ENCODE measurements around the gene C12orf54.

- TF ChIP-seq CTCF (IDR thresholded peaks at IDR 0.05) (no peak), ARID4B (CRISPR knock-in tag; IDR thresholded peaks at IDR 0.05; ENCODE audit: borderline replicate concordance) (no peak), CREB1 (CRISPR knock-in tag; IDR thresholded peaks at IDR 0.05) (no peak), USF2 (CRISPR knock-in tag; IDR thresholded peaks at IDR 0.05) (no peak), ATF2 (CRISPR knock-in tag; IDR thresholded peaks at IDR 0.05; ENCODE audit: borderline replicate concordance, low read depth) (no peak), ETV6 (CRISPR knock-in tag; IDR thresholded peaks at IDR 0.05) (no peak), FOXK1 (CRISPR knock-in tag; IDR thresholded peaks at IDR 0.05) (no peak)
These were observed 36.0 kb upstream of the C12orf54 start for GRCh38 chr12:48446161-48446776.

Measured in WTC11 (cell line).